Suppressor macrophage (primary cell): ENCODE data around the gene MAP3K13.
A peak's percentile ranks its signal among the peaks of the same experiment; 100 is the strongest.
"Not testable (repeated sequence)": the region's sequence is repeated elsewhere in the genome, so short reads cannot be mapped to it uniquely, and the experiment has no call there.

Experiments used
- DNase-seq, 4 experiments: peaks; one replicate each; pipeline ENCODE4 v3.0.0-alpha.2; 2020 to 2022

MAP3K13 gene

GRCh38 chr3:185399737-185400667 is 37.1 kb downstream of the MAP3K13 start:
- no peak for DNase-seq

- DNase-seq = no peak
Observed at GRCh38 chr3:185400866-185401265, 37.9 kb downstream of the MAP3K13 start.

GRCh38 chr3:185401319-185401955 is 38.5 kb downstream of the MAP3K13 start:
- DNase-seq = no peak

- DNase-seq = no peak
Observed at GRCh38 chr3:185402561-185402960, 39.6 kb downstream of the MAP3K13 start.

GRCh38 chr3:185403002-185403401 is 40.1 kb downstream of the MAP3K13 start:
- DNase-seq = no peak

GRCh38 chr3:185405243-185405642 is 42.3 kb downstream of the MAP3K13 start:
- DNase-seq = no peak

GRCh38 chr3:185405664-185406063 is 42.7 kb downstream of the MAP3K13 start:
- no peak for DNase-seq

- no peak for DNase-seq
Observed at GRCh38 chr3:185406121-185406620, 43.2 kb downstream of the MAP3K13 start.

GRCh38 chr3:185409957-185410356 is 47.0 kb downstream of the MAP3K13 start:
- DNase-seq = no peak

- DNase-seq = no peak
Observed at GRCh38 chr3:185411133-185411532, 48.2 kb downstream of the MAP3K13 start.

- no peak for DNase-seq
Observed at GRCh38 chr3:185416513-185416912, 53.6 kb downstream of the MAP3K13 start.

- not testable (repeated sequence) for DNase-seq
Observed at GRCh38 chr3:185418561-185418977, 55.6 kb downstream of the MAP3K13 start.

- peak; percentile 20 to 49 (median 38) for DNase-seq
Observed at GRCh38 chr3:185420762-185421161, 57.8 kb downstream of the MAP3K13 start.

- DNase-seq = no peak
Observed at GRCh38 chr3:185421577-185422232, 58.8 kb downstream of the MAP3K13 start.

GRCh38 chr3:185422677-185423076 is 59.7 kb downstream of the MAP3K13 start:
- DNase-seq = no peak

- peak in 3 of 4 experiments; percentile 26 to 29 (median 27) for DNase-seq
Observed at GRCh38 chr3:185423178-185423577, 60.2 kb downstream of the MAP3K13 start.

- DNase-seq = no peak
Observed at GRCh38 chr3:185424435-185424834, 61.5 kb downstream of the MAP3K13 start.

- DNase-seq = no peak
Observed at GRCh38 chr3:185430375-185430774, 67.4 kb downstream of the MAP3K13 start.

- no peak for DNase-seq
Observed at GRCh38 chr3:185439745-185440466, 77.0 kb downstream of the MAP3K13 start.

GRCh38 chr3:185442031-185442430 is 79.1 kb downstream of the MAP3K13 start:
- no peak for DNase-seq

- no peak for DNase-seq
Observed at GRCh38 chr3:185444329-185444728, 81.4 kb downstream of the MAP3K13 start.

- no peak for DNase-seq
Observed at GRCh38 chr3:185448107-185448506, 85.2 kb downstream of the MAP3K13 start.
